Cardiac fibroblast (primary cell): ENCODE data around the gene SOX30.

Experiments
- DNase-seq, 2 donors: peaks; one replicate each; pipeline versions ENCODE4 v3.0.0 to v3.0.0-alpha.2; 2010; ENCODE audit warnings: low read depth in 2 of 2
- H3K4me3 ChIP-seq, 2 donors: replicated peaks in 1 of 2; 1 replicate in 1 of 2; 2 replicates in 1 of 2; pipeline ENCODE4 v1.5.1; 2011; ENCODE audit warnings: low read depth in 2 of 2, low read length in 2 of 2, mild to moderate bottlenecking in 2 of 2, moderate library complexity in 1 of 2
- CTCF ChIP-seq: IDR thresholded peaks from one replicate; pipeline ENCODE4 v1.5.1; 2011; ENCODE audit warnings: low read depth, mild to moderate bottlenecking, low read length, inconsistent platforms

The SOX30 gene

GRCh38 chr5:157671592-157672330 is 19.5 kb upstream of the SOX30 start:
- peak overlapping the region; percentile 64 to 66 for H3K4me3 ChIP-seq
- no peak for TF ChIP-seq CTCF
- DNase-seq: no peak

GRCh38 chr5:157670662-157671591 is 18.7 kb upstream of the SOX30 start, which contains the start of gene C5orf52:
Gene C5orf52 (plus strand): TSS chr5:157671533. CDS start chr5:157671615, 82 bp downstream.
- peak; percentile 23 to 39 for DNase-seq
- TF ChIP-seq CTCF: no peak
- H3K4me3 ChIP-seq: peak within 1 kb of the TSS; percentile 64 to 66

GRCh38 chr5:157669701-157670097 is 17.5 kb upstream of the SOX30 start:
- TF ChIP-seq CTCF: no peak
- no peak overlapping the region for H3K4me3 ChIP-seq
- DNase-seq: no peak

- no peak for DNase-seq
- no peak for TF ChIP-seq CTCF
- no peak overlapping the region for H3K4me3 ChIP-seq
Observed at GRCh38 chr5:157668356-157668755, 16.1 kb upstream of the SOX30 start.

- peak; percentile 82 to 90 for DNase-seq
- TF ChIP-seq CTCF: no peak
- H3K4me3 ChIP-seq: no peak overlapping the region
Observed at GRCh38 chr5:157665467-157666070, 13.3 kb upstream of the SOX30 start.

- DNase-seq: no peak
- no peak for TF ChIP-seq CTCF
Observed at GRCh38 chr5:157659868-157660660, 7.8 kb upstream of the SOX30 start.

More at GRCh38 chr5:157659868-157660660, 7.8 kb upstream of the SOX30 start:
- no peak overlapping the region for H3K4me3 ChIP-seq
